ENCODE results near the gene YIF1B. TPM values are rescaled to one million over a fixed set of nuclear protein-coding genes. Genes with fewer than 3 reads are reported as not detected.

The YIF1B gene
- total RNA-seq, 1 experiment from 2014 or later: 143 TPM

DNA sequence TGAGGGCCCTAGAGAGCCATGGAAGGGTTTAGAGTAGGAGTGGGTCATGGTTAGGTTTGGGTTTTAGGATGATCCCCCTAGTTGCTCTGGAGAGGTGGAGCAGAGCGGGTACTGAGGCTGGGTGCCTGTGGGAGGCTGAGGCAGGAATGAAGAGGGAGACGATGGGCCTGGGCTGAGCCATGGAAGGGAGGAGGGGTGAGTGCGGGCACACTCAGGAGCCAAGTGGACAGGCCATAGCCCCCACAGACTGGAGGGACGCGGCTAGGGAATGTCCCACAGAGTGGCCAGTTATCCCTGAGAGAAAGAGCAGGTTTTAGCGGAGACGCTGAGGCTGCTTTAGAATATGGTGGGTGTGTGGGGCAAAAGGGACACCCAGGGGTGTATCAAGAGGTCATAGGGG lies 13.9 kb upstream of the YIF1B start:
- Histone ChIP-seq H3K9me3 (ENCODE audit: control insufficient read depth, insufficient read depth, low read depth, low read length) (no peaks in the 10 kb centered on the region), H3K27ac (ENCODE audit: low read length) (no peak overlapping the region), H3K36me3 (ENCODE audit: control insufficient read depth, insufficient read depth, low read length) (no peaks in the 10 kb centered on the region), H3K4me1 (ENCODE audit: control insufficient read depth, insufficient read depth, low read length) (no peaks in the 10 kb centered on the region), H3K4me3 (ENCODE audit: low read depth in 2 of 2, low read length in 2 of 2) (no peak overlapping the region), H3K27me3 (ENCODE audit: control insufficient read depth, insufficient read depth, low read length) (no peaks in the 10 kb centered on the region)
- DNase-seq (ENCODE audit: low read depth, low spot score) (no peak), ATAC-seq (no peak)
- CTCF ChIA-PET: interaction anchor here (0.7 kb wide), 2 partner anchors 47 to 126 kb away, joined by 3 to 4 read pairs; no protein-coding TSS in a partner anchor
- TF ChIP-seq, protein P1, sequence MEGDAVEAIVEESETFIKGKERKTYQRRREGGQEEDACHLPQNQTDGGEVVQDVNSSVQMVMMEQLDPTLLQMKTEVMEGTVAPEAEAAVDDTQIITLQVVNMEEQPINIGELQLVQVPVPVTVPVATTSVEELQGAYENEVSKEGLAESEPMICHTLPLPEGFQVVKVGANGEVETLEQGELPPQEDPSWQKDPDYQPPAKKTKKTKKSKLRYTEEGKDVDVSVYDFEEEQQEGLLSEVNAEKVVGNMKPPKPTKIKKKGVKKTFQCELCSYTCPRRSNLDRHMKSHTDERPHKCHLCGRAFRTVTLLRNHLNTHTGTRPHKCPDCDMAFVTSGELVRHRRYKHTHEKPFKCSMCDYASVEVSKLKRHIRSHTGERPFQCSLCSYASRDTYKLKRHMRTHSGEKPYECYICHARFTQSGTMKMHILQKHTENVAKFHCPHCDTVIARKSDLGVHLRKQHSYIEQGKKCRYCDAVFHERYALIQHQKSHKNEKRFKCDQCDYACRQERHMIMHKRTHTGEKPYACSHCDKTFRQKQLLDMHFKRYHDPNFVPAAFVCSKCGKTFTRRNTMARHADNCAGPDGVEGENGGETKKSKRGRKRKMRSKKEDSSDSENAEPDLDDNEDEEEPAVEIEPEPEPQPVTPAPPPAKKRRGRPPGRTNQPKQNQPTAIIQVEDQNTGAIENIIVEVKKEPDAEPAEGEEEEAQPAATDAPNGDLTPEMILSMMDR (IDR thresholded peaks at IDR 0.05): no peak
- no peak for TF ChIP-seq SIN3A (IDR thresholded peaks at IDR 0.05; ENCODE audit: borderline replicate concordance, insufficient read depth, low read depth, low read length)
- TF ChIP-seq, protein P2, sequence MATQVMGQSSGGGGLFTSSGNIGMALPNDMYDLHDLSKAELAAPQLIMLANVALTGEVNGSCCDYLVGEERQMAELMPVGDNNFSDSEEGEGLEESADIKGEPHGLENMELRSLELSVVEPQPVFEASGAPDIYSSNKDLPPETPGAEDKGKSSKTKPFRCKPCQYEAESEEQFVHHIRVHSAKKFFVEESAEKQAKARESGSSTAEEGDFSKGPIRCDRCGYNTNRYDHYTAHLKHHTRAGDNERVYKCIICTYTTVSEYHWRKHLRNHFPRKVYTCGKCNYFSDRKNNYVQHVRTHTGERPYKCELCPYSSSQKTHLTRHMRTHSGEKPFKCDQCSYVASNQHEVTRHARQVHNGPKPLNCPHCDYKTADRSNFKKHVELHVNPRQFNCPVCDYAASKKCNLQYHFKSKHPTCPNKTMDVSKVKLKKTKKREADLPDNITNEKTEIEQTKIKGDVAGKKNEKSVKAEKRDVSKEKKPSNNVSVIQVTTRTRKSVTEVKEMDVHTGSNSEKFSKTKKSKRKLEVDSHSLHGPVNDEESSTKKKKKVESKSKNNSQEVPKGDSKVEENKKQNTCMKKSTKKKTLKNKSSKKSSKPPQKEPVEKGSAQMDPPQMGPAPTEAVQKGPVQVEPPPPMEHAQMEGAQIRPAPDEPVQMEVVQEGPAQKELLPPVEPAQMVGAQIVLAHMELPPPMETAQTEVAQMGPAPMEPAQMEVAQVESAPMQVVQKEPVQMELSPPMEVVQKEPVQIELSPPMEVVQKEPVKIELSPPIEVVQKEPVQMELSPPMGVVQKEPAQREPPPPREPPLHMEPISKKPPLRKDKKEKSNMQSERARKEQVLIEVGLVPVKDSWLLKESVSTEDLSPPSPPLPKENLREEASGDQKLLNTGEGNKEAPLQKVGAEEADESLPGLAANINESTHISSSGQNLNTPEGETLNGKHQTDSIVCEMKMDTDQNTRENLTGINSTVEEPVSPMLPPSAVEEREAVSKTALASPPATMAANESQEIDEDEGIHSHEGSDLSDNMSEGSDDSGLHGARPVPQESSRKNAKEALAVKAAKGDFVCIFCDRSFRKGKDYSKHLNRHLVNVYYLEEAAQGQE (IDR thresholded peaks at IDR 0.05; ENCODE audit: insufficient read depth in 1 of 2, low read depth in 2 of 2, low read length in 1 of 2): no peak
- TF ChIP-seq POLR2AphosphoS5 (IDR thresholded peaks at IDR 0.05; ENCODE audit: low read depth, low read length): no peak
- TF ChIP-seq TCF7L2 (IDR thresholded peaks at IDR 0.05; ENCODE audit: low read depth, low read length): no peak
- intact Hi-C loops (cut with micrococcal nuclease; ENCODE audit: unreplicated experiment) (no loop called here), in situ Hi-C loops (cut with HindIII; ENCODE audit: low pct_unique_long_range_greater_than_20kb, low sequenced_read_pairs) (no loop called here)
- no TSS peak for BruUV-seq (replicated peaks)
- POLR2A ChIA-PET: no interaction called here

DNA sequence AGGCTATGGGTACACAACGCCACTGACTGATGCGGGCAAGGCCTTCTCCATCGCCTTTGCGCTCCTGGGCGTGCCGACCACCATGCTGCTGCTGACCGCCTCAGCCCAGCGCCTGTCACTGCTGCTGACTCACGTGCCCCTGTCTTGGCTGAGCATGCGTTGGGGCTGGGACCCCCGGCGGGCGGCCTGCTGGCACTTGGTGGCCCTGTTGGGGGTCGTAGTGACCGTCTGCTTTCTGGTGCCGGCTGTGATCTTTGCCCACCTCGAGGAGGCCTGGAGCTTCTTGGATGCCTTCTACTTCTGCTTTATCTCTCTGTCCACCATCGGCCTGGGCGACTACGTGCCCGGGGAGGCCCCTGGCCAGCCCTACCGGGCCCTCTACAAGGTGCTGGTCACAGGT lies 10.8 kb upstream of the YIF1B start:
- Histone ChIP-seq H3K9me3 (ENCODE audit: control insufficient read depth, insufficient read depth, low read depth, low read length) (no peaks in the 10 kb centered on the region), H3K4me1 (ENCODE audit: control insufficient read depth, insufficient read depth, low read length) (peaks cover 2% of the 10 kb centered on the region; the same call in 1 of the 2 replicates), H3K36me3 (ENCODE audit: control insufficient read depth, insufficient read depth, low read length) (no peaks in the 10 kb centered on the region), H3K27ac (ENCODE audit: low read length) (no peak overlapping the region), H3K4me3 (ENCODE audit: low read depth in 2 of 2, low read length in 2 of 2) (no peak overlapping the region), H3K27me3 (ENCODE audit: control insufficient read depth, insufficient read depth, low read length) (no peaks in the 10 kb centered on the region)
- in situ Hi-C loops (cut with HindIII; ENCODE audit: low pct_unique_long_range_greater_than_20kb, low sequenced_read_pairs) (no loop called here), intact Hi-C loops (cut with micrococcal nuclease; ENCODE audit: unreplicated experiment) (no loop called here)
- BruUV-seq (replicated peaks): no TSS peak
- ChIA-PET POLR2A (no interaction called here), CTCF (no interaction called here)
- ATAC-seq (no peak), DNase-seq (ENCODE audit: low read depth, low spot score) (no peak)
- no peak for TF ChIP-seq TCF7L2 (IDR thresholded peaks at IDR 0.05; ENCODE audit: low read depth, low read length)
- TF ChIP-seq, protein P1 (IDR thresholded peaks at IDR 0.05): no peak
- no peak for TF ChIP-seq POLR2AphosphoS5 (IDR thresholded peaks at IDR 0.05; ENCODE audit: low read depth, low read length)

Measured in Panc1 (cell line).